T-helper 9 cell (primary cell): Measurements from ENCODE around the gene TMCO1.
"Not testable (repeated sequence)": the region's sequence is repeated elsewhere in the genome, so short reads cannot be mapped to it uniquely, and the experiment has no call there.

ENCODE experiments used
- DNase-seq: peaks from one replicate; pipeline ENCODE4 v3.0.0-alpha.2; 2020
- total RNA-seq, 2 donors: gene quantifications; one replicate each; lab custom pipeline; 2026; lab: John Stamatoyannopoulos, UW

Gene TMCO1, protein sequence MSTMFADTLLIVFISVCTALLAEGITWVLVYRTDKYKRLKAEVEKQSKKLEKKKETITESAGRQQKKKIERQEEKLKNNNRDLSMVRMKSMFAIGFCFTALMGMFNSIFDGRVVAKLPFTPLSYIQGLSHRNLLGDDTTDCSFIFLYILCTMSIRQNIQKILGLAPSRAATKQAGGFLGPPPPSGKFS
- total RNA-seq = 38.6 to 83.2 reads per million in 2 donors

DNA sequence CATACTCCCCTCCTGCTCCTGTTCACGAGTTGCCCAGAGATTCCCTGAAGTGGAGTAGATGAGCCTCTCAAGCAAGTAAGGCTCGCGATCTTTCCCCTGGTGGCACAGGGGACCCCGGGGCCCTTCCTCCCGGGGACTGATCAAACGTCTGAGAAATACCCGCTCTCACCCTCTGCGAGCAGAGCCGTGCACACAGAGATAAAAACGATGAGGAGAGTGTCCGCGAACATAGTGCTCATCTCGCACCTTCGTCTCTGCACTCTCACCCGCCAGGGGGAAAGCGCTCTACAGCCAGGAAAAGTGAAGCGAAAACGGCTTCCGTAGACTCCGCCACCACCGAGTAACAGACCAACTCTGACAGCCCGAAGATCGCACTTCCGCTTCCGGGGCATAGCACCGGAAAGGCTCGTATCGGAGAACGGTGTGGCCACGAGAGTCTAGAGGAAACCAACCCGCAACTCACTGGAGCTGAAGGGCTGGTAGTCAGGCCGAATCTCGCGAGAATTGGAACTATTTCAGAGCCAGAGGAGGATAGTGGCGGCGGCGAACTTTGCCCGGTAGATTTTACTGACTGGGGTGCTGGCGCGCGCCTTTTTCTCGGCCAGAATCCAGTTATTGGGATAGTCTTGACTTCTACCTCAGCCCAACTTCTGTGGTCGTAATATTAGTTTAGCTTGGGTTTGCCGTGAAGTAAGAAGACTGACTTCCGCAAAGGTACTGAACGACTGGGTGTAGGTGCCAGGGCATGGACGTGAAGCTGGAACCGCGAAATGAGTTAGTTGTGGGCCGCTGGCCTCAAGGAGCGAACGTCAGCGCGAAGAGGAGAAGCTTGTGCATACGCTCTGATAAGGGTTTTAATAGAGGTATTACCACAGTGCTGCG is at the start of gene TMCO1:
Gene TMCO1 (minus strand): TSS at position 356 of the 882 bp plus-strand sequence. CDS start 117 bp downstream, at position 239.
- peak; percentile 90 for DNase-seq

DNA sequence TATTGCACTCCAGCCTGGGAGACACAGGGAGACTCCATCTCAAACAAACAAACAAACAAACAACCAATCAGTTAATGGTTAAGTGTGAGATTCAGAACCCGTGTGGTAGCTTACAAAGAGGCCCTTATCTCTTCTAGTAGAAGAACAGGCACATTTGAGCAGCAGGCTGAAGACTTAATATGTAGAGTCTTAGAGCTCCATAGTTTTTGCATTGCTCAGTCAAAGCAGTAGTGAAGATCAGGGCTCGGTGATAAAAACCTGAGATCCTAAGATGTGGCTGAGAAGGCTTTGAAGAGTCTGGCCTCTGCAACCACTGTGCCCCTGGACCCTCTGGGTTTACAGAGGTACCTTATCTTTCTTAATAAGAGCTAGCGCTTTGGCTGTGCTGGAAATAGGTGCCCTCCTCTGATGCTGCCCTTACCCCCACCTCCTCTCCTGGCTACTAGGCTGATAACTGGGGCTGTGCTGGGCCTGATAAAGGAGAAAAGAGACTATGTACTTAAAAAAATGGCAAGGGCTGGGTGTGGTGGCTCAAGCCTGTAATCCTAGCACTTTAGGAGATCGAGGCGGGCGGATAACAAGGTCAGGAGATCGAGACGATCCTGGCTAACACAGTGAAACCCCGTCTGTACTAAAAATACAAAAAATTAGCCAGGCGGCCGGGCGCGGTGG is 48.3 kb upstream of the TMCO1 start:
- no peak for DNase-seq

DNA sequence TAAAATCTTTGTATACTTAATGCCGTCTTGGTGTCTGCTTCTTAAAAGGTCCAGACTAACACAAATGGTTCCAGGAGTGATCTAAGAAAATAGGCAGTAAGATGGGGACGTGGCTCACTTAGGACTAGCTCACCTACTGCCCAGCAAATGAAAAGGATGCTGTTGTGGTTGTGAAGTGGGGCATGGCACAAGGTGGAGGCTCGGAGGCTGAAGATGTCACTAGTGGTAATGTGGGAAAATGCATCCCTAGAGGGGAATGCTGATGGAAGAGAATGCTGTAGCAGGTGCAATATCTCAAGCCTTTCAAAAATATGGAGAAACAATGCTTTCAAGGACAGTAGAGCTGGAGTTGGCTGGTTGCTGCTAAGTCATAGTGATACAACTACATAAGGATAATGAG is 47.5 kb upstream of the TMCO1 start:
- DNase-seq = no peak

DNA sequence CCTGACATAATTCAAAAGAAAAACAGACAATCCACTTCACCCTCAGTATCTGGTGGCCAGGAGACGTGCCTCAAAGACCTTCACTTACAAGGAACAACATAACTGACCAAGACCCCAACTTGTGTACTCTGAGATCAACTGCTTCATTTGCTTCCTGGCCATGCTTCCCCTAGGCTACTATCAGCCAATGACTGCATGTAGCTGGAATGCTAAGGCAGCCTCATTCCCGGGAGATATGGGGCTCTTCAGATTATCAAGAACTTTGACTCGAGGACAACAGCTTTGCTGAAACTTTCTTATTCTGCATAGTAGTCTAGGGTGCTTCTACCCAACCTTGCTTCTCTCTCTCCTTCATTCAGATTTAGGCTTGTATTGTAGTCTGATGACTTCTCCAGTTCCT is 47.1 kb upstream of the TMCO1 start:
- DNase-seq = no peak

DNA sequence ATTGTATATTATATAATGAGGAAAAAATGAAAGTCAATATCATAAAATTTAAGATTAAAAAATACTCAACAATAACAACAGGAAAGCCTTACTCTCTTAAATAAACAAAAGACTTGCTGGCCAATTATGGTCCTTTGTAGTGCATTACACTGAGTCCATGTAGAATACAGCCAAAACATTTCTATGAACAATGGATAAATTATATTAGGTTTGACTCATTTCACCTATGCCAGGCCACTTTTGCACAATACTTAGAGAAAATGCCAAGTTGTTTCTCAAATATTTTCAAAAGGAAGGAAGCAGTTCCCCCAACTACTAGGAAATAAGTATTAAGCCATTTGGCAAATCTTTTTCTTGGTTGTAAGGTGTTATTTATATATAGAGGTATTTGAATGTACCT is 38.9 kb upstream of the TMCO1 start:
- no peak for DNase-seq

DNA sequence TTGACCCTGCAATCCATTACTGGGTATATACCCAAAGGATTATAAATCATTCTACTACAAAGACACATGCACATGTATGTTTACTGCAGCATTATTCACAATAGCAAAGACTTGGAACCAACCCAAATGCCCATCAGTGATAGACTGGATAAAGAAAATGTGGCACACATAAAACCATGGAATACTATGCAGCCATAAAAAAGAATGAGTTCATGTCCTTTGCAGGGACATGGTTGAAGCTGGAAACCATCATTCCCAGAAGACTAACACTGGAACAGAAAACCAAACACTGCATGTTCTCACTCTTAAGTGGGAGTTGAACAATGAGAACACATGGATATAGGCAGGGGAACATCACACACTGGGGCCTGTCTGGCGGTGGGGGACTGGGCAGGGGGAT is 35.8 kb upstream of the TMCO1 start:
- DNase-seq = not testable (repeated sequence)

DNA sequence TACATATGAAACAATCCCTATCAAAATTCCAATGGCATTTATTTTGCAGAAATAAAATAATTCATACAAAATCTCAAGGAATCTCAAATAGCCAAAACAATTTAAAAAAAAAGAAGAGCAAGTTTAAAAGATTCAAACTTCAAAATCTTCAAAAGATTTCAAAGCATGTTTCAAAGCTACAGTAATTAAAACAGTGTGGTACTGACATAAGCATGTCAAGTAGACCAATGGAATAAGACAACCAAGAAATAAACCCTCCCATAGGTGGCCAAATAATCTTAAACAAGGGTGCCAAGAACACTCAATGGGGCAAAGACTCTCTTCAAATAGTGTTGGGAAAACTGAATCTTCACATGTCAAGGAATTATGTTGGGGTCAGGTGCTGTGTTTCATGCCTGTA is 30.7 kb upstream of the TMCO1 start:
- no peak for DNase-seq

DNA sequence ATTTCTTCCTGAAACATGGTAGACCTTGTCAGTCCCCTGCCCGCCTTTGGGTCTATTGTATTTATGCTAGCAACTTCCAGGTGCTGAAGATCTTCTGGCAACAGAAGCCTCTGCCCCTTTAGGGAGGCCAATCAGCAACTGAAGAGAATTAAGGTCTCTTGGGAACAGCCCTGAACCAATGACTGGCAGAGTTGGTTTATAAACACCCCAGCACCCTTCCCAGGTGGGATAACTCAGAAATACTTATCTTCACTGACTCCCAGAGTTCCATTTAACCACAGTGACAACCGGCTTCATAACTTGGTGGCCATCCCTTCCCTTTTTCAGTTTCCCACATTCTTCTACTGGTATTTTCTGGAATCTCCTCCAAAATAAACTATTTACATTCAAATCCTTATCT is 27.2 kb upstream of the TMCO1 start:
- no peak for DNase-seq

DNA sequence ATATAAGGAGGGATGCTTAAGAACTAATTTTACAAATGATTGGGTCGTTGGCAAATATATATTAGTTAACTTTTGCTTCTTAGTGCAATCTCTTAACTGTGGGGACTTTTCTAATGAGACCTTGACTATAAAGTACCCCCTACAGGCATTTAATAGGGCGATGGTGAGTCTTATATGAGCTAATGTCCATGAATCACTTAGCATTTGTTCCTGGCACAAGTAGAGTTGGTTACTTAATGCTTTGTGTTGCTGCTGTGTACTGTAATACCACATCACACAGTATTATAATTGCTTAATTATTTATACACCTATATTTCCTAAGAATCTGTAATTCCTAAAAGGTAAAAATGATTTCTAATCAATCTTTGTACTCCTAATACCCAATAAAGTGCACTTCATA is 25.3 kb upstream of the TMCO1 start:
- no peak for DNase-seq

DNA sequence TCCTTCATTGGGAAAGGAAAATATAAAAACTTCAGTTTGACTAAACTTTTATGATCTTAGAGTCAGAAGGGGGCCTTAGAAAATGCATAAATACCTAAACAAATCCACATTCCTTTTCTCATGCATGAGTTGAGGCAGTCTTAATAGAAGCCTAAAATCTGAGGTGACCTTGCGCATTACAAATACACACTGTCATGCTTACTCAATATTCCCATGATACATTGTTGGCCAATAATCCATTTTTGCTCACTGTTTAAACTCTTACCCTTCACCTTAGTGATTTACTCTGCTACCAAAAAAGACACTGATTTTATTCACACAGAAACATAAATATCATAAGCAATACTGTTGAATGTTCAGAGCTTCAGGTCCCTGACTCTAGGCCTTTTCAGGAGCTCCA is 19.1 kb upstream of the TMCO1 start:
- no peak for DNase-seq

DNA sequence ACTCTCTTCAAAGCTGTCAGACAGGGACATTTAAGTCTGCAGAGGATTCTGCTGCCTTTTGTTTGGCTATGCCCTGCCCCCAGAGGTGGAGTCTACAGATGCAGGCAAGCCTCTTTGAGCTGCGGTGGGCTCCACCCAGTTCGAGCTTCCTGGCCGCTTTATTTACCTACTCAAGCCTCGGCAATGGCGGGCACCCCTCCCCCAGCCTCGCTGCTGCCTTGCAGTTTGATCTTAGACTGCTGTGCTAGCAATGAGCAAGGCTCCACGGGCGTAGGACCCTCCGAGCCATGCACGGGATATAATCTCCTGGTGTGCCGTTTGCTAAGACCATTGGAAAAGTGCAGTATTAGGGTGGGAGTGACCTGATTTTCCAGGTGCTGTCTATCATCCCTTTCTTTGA is 14.9 kb upstream of the TMCO1 start:
- DNase-seq = not testable (repeated sequence)

DNA sequence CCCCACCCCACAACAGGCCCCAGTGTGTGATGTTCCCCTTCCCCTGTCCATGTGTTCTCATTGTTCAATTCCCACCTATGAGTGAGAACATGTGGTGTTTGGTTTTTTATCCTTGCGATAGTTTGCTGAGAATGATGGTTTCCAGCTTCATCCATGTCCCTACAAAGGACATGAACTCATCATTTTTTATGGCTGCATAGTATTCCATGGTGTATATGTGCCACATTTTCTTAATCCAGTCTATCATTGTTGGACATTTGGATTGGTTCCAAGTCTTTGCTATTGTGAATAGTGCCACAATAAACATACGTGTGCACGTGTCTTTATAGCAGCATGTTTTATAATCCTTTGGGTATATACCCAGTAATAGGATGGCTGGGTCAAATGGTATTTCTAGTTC is 9.5 kb upstream of the TMCO1 start:
- not testable (repeated sequence) for DNase-seq

DNA sequence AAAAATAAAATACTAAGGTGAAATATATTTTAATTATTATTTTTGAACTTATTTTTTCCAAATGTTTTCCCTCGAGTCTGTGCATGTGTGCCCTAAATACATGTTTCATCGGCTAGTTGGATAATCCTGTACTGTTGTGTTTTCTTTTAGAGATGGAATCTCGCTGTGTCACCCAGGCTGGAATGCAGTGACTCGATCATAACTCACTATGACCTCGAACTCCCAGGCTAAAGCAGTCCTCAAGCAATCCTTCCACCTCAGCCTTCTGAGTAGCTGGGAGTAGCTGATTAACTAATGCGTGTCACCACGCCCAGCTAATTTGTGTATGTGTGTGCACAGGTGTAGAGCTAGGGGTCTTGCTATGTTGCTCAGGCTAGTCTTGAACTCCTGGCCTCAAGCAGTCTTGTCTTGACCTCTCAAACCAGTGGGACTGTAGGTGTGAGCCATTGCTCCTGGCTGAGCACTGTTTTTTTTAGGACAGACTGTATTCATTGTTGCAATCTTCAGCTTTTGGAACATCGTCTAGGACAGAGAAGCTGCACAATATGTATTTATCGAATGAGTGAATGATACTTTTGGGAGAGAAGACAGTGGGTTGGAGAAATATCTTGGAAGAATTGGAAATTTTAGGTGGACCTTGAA is 4.8 kb upstream of the TMCO1 start:
- DNase-seq = no peak

DNA sequence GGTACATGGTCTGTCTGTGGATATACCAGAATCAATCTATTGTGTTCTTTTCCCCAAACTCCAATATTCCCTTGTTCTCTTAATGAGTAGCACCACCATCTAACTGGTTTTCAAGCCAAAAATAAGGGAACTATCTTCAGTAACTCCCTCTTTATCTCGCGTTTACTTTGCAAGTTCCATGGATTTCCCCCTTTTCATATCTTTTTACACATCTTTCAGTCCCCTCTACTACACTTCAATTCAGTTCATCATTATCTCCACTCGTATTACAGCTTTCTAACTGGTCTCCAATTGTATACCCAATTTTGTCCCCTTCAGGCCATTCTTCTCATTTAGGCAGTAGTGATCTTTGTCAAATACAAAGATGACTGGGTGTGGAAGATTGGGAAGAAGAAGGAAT is 4.1 kb upstream of the TMCO1 start:
- DNase-seq = no peak

DNA sequence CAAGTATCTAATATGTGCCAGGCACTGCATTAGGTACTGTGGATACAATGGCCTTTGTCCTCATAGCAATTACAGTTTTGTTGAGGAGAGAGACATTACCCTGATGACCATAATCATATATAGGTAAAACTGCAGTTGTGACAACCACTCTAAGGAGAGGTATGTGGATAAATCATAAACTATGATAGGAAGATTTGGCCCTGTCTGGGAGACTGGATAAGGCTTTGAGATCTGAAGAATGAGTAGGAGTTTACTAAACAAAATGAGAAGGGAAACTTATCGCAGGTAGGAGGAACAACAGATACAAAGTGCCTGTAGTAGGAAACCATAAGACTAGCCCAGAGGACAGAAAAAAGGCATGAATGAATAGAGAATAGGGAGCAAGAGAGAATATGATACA is 4.4 kb downstream of the TMCO1 start:
- DNase-seq = no peak

DNA sequence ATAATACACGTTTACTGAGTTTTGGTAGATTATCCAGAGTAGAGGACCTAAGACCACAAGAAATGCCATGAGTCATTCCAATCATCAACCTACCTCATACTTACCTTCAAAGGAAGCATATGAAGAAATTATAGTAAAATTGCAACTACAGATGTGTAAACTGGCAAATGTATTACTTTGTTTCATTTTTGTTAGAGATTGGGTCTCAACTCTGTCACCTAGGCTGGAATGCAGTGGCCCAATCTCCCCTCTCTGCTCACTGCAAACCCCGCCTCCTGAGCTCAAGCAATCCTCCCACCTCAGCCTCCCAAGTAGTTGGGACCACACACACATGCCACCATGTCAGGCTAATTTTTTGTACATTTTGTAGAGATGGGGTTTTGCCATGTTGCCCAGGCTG is 5.2 kb downstream of the TMCO1 start:
- no peak for DNase-seq

DNA sequence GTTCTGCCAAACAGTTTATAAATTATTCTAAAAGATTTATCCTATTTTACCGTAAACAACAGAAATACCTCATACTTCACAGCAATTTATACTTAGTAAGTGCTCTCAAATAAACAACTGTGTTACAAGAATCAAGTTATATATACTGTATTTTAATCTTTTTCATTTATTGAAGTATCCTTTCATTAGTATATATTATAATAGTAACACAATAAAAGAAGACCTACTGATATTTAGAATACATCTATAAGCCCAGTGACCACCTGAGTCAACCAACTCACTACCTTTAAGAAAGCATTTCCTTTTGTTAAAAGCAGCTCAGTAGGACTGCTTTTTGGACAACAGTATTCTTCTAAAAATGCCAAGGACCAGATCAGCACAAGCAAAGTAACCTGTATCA is 5.9 kb downstream of the TMCO1 start:
- DNase-seq = no peak

DNA sequence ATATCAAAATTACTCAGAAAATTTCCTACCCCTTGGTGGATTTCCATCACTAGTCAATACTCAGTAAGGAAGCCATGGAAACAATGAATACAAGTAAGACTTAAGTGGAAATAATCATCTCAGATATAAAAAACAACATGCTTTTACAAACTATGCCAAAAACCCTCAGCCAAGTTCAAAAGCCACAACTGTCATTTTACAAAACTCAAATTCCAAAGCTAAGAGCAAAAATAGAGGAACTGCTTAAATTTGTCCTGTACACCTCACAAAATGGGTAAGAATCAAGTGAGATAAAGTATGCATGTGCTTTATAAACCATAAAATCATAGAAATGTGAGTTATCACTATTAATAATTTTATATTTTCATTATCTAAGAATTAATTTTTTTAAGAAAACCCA is 9.6 kb downstream of the TMCO1 start:
- no peak for DNase-seq

DNA sequence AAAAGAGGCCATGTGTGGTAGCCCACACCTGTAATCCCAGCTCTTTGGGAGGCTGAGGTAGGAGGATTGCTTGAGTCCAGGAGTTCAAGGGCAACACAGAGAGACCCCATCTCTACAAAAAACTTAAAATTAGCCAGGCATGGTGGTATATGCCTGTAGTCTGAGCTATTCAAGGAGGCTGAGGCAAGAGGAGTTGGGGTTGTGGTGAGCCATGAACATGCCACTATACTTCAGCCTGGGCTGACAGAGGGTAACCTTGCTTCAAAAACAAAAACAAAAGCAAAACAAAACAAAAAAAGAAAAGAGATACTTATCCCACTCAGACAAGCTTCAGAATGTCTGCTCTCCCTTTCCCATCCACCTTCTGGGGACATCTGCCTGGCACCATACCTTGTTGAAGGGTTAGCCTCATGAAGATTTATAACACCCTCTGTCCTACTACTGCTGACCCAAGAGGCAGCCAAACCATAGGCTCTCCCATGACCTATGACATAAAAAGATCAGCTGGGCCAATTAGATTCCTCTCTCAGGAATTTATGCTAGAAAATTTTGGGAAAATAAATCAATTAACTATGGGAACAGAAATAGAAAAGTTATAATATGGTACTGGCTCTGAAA is 13.2 kb downstream of the TMCO1 start:
- no peak for DNase-seq

DNA sequence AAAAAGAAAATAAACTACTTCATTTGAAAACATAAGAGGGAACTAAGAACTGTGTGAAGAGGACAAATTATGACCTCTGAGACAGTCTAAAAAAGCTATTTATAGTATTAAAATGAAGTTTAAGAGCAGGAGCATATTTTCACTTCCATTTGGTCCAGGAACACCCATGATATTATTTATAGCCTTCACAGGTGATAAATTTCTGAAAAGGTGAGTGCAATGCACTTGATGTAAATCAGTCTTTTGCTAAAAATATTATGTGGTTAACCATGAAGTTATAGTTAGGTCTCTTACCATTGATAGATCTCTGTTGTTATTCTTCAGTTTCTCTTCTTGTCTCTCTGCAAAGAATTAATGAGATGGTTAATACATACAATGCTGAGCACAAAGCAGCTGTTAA is 14.7 kb downstream of the TMCO1 start:
- DNase-seq = no peak

DNA sequence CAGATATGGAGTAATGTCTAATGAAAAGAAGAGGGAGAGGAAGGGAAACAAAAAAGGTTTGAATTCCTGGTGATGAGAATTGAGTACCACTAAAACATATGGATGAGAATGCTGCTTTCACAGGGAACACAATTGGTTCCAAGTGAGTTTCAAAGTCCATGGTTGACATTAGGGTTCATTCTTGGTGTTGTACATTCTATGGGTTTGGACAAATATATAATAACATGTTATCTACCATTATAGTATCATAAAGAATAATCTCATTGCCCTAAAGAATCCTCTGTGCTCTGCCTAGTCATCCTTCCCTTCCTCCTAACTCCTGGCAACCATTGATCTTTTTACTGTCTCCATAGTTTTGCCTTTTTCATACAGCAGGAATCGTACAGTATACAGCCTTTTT is 20.1 kb downstream of the TMCO1 start:
- no peak for DNase-seq

DNA sequence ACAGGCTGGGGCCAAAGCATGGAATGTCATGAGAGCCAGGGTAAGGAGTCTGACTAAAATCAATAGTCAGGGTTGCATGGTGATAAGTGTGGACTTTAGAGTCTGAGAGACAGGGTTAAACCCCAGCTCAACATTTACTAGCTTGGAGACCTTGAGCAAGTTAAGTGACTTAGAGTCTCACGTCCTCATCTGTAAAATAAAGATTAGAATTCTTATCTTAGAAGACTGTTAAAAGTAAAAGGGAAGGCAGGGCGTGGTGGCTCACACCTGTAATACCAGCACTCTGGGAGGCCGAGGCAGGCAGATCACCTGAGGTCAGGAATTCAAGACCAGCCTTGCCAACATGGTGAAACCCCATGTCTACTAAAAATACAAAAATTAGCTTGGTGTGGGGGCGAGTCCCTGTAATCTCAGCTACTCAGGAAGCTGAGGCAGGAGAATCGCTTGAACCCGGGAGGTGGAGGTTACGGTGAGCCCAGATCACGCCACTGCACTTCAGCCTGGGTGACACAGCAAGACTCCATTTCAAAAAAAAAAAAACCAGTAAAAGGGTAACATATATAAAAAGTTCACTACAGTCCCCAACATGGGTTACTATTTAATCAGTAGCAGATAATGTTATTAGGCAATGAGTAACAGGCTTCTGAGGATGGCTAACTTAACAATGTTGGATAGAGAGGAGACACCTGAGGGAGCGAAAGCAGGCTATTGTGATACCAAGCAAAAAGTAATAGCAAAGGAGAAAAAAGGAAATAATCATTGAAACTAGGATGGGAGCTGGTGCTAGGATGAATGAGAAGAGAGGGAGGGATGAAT is 20.8 kb downstream of the TMCO1 start:
- DNase-seq = no peak
